Right renal cortex interstitium (tissue), 3 donors: ENCODE measurements around the gene HTR4. TPM values are rescaled to one million over a fixed set of nuclear protein-coding genes. Genes with fewer than 3 reads are reported as not detected.
A peak's percentile ranks its signal among the peaks of the same experiment; 100 is the strongest.

Experiments used
- DNase-seq, 3 donors: peaks; one replicate each; pipeline ENCODE4 v3.0.0-alpha.2; 2013; ENCODE audit warnings: low read depth in 3 of 3, low spot score in 2 of 3
- polyA plus RNA-seq, 3 donors: library from polyadenylated mRNA; unstranded; fragments of 120-200 nt; gene quantifications; one replicate each; pipeline ENCODE4 v1.2.1, GENCODE V29; 2013; ENCODE audit not compliant: insufficient read length in 3 of 3

The HTR4 gene
- polyA plus RNA-seq, 3 donors: 0.04 to 0.08 (median 0.06) TPM

DNA sequence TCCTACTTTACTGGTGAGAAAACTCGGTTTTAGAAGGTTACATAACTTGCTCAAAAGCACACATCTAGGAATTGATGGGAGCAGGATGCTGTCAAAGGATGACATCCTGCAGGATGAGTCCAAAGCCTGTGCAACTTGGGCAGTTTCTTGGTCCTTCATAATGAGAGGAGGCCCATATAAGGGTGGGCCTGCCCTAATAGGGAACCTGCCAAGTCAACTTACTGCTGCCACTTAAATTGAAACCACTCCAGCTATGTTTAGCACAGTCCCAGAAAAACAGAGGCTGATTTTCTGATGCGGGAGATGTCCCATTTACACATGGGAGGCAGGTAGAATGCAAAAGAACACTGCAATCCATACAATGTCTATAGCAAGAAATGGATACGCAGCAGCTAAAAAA is 208.7 kb downstream of the HTR4 start:
- DNase-seq: no peak

DNA sequence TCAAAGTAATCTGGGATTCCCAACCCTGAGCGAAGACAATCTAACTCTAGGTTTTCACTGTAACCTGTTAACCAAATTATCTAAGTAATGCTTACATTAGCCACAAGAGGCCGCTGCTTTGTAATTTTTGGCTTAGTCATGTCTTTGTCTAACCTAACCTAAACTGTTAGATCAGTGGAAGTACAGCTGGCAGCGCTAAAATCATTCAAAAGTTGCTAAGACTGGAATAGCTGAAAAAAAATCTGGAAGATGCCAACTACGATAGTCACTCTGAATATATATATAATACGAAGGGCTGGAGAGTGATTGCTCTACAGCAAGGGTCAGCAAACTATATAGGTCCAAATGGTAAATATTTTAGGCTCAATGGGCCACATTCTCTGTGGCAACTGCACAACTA is 210.3 kb downstream of the HTR4 start:
- DNase-seq: peak; percentile 31 to 39 (median 39)

DNA sequence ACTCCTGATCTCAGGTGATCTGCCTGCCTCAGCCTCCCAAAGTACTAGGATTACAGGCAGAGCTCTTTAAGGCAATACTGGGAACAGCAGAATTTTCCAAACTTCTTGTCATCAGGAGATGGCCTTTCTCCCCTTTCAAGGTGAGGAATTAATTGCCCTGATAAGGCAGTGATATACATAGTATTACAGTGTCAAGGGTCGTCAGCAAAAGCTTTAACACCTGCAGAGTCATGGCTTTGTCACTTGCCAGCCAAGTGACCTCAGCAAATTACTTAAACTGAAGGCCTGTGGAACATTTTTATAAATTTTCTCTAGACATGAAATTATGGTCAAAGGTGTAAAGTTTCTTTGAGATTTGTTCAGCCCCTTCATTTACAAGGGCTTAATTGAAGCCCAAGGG is 211.1 kb downstream of the HTR4 start:
- DNase-seq: no peak

DNA sequence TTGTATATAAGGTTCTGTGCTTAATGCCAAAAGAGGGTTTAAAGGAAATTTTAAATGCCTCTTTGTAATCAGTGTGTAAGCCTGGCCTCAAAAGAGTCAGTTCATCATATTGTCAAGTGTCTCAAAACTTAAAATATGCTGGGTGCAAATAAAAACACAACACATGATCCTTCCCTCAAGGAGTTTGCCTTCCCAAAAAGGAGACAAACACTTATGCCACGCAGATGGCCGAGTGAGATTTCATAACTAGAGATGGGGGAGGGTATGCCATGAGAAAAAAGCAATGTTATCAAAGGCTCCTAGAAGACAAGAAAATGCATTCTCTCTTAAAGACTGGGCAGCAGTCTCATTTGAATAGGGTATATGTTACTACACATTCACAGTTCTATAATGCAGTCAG is 215.4 kb downstream of the HTR4 start:
- DNase-seq: no peak

DNA sequence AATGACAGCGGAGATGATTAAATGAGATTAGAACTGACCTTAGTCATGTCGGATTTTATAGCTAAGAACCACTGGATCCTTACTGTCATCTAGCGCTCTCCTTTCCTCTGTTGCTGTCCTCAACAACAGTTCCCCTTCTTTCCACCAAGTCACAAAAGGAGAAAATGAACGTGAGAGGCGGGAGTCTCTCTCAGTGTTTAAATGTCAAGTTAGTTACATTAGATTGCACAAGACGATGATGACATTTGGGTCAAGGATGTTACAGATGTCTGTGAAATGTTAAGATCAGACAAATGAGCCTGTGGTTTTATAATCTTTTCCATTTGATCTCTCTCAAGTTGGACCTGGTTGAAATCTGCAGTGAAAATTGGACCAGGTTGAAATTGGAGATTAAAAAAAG is 217.1 kb downstream of the HTR4 start:
- DNase-seq: no peak

DNA sequence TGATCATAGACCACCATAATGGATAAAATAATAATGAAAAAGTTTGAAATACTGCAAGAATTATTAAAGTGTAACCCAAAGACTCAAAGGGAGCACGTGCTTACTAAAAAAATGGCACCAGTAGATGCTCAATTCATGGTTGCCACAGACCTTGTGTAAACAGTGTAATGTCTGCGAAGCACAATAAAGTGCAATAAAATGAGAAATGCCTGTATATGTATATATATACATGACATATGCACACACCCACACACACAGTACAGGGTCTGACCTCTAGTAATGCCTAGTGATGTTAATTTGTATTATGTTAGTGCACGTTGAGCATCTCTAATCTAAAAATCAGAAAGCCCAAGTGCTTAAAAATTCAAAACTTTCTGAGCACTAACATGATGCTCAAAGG is 218.3 kb downstream of the HTR4 start:
- DNase-seq: no peak

DNA sequence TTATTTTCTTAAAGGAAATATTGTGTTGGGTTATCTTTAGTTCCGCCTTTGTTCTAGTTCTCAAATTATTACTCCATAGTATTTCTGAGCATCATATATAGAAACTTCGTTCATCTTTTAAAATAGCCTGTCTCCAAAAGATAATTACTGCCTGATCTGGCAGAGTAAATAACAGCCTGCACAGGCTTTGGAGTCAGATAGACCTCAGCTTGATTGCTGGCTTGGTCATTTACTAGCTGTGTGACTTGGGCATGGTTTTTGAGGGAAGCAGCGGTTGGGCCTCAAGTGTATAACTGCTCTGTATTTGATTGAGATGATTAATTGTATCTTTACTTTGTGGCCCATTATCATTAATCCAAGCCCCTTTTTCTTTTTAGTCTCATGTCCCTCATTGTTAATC is 220.5 kb downstream of the HTR4 start:
- DNase-seq: no peak

Other genes starting within 250 kb of the HTR4 start
- gene ADRB2, start 172.1 kb upstream of the HTR4 start, polyA plus RNA-seq: under 1 TPM; 0.34 to 0.40 (median 0.35) TPM